ENCODE measurements around the gene CD7. TPM values are rescaled to one million over a fixed set of nuclear protein-coding genes. Genes with fewer than 3 reads are reported as not detected.

Gene CD7
- total RNA-seq, 1 donor from 2014 or later: not detected

- DNase-seq (ENCODE audit: low spot score): no peak
- H3K9me3 Mint-ChIP-seq (ENCODE audit: low read depth): no peaks in the 10 kb centered on the region
- H3K4me3 Mint-ChIP-seq (ENCODE audit: unreplicated experiment): no peak overlapping the region
- H3K27me3 Mint-ChIP-seq (ENCODE audit: low read depth): peaks cover 5% of the 10 kb centered on the region
- H3K36me3 Mint-ChIP-seq (ENCODE audit: low read depth): no peaks in the 10 kb centered on the region
- TF ChIP-seq, protein P1, sequence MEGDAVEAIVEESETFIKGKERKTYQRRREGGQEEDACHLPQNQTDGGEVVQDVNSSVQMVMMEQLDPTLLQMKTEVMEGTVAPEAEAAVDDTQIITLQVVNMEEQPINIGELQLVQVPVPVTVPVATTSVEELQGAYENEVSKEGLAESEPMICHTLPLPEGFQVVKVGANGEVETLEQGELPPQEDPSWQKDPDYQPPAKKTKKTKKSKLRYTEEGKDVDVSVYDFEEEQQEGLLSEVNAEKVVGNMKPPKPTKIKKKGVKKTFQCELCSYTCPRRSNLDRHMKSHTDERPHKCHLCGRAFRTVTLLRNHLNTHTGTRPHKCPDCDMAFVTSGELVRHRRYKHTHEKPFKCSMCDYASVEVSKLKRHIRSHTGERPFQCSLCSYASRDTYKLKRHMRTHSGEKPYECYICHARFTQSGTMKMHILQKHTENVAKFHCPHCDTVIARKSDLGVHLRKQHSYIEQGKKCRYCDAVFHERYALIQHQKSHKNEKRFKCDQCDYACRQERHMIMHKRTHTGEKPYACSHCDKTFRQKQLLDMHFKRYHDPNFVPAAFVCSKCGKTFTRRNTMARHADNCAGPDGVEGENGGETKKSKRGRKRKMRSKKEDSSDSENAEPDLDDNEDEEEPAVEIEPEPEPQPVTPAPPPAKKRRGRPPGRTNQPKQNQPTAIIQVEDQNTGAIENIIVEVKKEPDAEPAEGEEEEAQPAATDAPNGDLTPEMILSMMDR (IDR thresholded peaks at IDR 0.05): no peak
- H3K27ac Mint-ChIP-seq (ENCODE audit: unreplicated experiment): no peak overlapping the region
- H3K4me1 Mint-ChIP-seq (ENCODE audit: low read depth): peaks cover 28% of the 10 kb centered on the region
Observed at GRCh38 chr17:82328994-82329507, 11.6 kb upstream of the CD7 start.

GRCh38 chr17:82328141-82328993, 11.0 kb upstream of the CD7 start:
- Mint-ChIP-seq H3K27ac (ENCODE audit: unreplicated experiment) (no peak overlapping the region), H3K27me3 (ENCODE audit: low read depth) (peaks cover 9% of the 10 kb centered on the region), H3K36me3 (ENCODE audit: low read depth) (no peaks in the 10 kb centered on the region), H3K9me3 (ENCODE audit: low read depth) (no peaks in the 10 kb centered on the region), H3K4me3 (ENCODE audit: unreplicated experiment) (no peak overlapping the region), H3K4me1 (ENCODE audit: low read depth) (peaks cover 25% of the 10 kb centered on the region)
- no peak for DNase-seq (ENCODE audit: low spot score)
- TF ChIP-seq, protein P1 (IDR thresholded peaks at IDR 0.05): no peak

DNA sequence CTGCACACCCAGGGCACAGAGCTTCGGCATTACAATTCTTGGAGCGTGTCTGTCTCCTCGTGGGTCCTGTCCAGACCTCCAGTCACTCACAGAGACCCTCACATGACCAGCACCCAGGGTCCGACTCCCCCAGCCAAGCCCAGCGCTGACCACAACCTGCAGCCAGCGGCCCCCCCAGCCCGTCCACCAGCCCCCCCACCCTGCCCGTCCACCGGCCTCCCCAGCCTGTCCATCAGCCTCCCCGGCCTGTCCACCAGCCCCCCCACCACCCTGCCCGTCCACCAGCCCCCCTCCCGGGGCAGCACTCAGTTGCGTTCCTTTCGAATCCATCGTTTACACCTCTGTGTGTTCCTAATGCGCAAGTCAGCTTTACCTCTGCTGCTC, 10.3 kb upstream of the CD7 start:
- no peaks in the 10 kb centered on the region for H3K36me3 Mint-ChIP-seq (ENCODE audit: low read depth)
- H3K27me3 Mint-ChIP-seq (ENCODE audit: low read depth): peaks cover 7% of the 10 kb centered on the region
- H3K4me1 Mint-ChIP-seq (ENCODE audit: low read depth): peaks cover 22% of the 10 kb centered on the region
- TF ChIP-seq, protein P1 (IDR thresholded peaks at IDR 0.05): no peak
- no peak for DNase-seq (ENCODE audit: low spot score)
- no peak overlapping the region for H3K27ac Mint-ChIP-seq (ENCODE audit: unreplicated experiment)
- H3K9me3 Mint-ChIP-seq (ENCODE audit: low read depth): no peaks in the 10 kb centered on the region
- H3K4me3 Mint-ChIP-seq (ENCODE audit: unreplicated experiment): no peak overlapping the region

GRCh38 chr17:82327289-82327688, 9.9 kb upstream of the CD7 start:
- TF ChIP-seq, protein P1 (IDR thresholded peaks at IDR 0.05): no peak
- no peak overlapping the region for H3K27ac Mint-ChIP-seq (ENCODE audit: unreplicated experiment)
- no peaks in the 10 kb centered on the region for H3K9me3 Mint-ChIP-seq (ENCODE audit: low read depth)
- peaks cover 6% of the 10 kb centered on the region for H3K27me3 Mint-ChIP-seq (ENCODE audit: low read depth)
- peaks cover 20% of the 10 kb centered on the region for H3K4me1 Mint-ChIP-seq (ENCODE audit: low read depth)
- H3K4me3 Mint-ChIP-seq (ENCODE audit: unreplicated experiment): no peak overlapping the region
- DNase-seq (ENCODE audit: low spot score): no peak
- no peaks in the 10 kb centered on the region for H3K36me3 Mint-ChIP-seq (ENCODE audit: low read depth)

DNA sequence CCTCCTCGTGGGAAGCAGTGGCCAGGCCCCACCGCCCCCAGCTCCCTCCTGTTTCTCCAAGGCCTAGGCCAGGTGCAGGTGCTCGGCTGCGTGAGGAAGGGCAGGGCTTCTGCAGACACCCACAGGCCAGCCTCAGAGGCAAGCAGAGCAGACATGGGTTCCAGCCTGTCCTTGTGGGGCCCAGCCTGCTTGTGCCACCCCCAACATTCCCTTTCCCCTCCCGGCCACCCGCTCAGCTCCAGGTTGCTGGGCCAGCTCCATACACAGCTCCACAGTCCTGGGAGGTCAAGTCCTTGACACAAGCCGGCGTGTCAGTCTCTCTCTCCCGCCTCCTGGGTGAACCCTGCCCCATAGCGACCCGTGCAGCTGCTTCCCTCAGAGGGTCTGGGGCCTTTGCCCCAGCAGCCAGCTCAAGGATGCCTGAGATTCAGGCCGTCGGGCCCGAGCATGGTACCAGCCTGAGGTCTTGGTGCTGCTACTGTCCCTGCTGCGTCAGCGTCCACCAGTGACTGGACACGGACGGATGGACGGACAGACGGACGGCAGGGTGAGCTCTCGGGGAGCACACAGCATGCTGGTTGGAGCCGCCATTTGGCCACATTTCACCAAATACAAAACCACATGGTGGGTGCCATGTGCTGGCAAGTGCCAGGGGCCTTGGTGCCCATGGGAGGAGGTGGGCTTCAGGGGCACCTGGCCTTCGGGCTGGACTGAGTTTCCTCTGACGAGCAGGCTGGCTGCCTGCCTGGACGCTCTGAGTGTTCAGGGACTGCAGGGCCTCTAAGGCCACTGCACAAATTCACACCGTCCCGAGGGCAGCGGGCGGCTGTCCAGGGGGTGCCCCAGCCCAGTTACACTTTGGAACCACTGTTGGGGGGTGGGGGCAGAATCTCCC, 8.1 kb upstream of the CD7 start:
- Mint-ChIP-seq H3K36me3 (ENCODE audit: low read depth) (no peaks in the 10 kb centered on the region), H3K27ac (ENCODE audit: unreplicated experiment) (no peak overlapping the region), H3K4me1 (ENCODE audit: low read depth) (peaks cover 10% of the 10 kb centered on the region), H3K27me3 (ENCODE audit: low read depth) (peaks cover 6% of the 10 kb centered on the region), H3K9me3 (ENCODE audit: low read depth) (no peaks in the 10 kb centered on the region), H3K4me3 (ENCODE audit: unreplicated experiment) (no peak overlapping the region)
- TF ChIP-seq, protein P1 (IDR thresholded peaks at IDR 0.05): no peak
- no peak for DNase-seq (ENCODE audit: low spot score)
